GM18520 (cell line): ENCODE results near the gene OTULIN.

Source experiments
- ATAC-seq: cut with Tn5 transposase; IDR thresholded peaks from one replicate; pipeline ENCODE4 v1.9.1; 2021; ENCODE audit not compliant: unreplicated experiment

The OTULIN gene

DNA sequence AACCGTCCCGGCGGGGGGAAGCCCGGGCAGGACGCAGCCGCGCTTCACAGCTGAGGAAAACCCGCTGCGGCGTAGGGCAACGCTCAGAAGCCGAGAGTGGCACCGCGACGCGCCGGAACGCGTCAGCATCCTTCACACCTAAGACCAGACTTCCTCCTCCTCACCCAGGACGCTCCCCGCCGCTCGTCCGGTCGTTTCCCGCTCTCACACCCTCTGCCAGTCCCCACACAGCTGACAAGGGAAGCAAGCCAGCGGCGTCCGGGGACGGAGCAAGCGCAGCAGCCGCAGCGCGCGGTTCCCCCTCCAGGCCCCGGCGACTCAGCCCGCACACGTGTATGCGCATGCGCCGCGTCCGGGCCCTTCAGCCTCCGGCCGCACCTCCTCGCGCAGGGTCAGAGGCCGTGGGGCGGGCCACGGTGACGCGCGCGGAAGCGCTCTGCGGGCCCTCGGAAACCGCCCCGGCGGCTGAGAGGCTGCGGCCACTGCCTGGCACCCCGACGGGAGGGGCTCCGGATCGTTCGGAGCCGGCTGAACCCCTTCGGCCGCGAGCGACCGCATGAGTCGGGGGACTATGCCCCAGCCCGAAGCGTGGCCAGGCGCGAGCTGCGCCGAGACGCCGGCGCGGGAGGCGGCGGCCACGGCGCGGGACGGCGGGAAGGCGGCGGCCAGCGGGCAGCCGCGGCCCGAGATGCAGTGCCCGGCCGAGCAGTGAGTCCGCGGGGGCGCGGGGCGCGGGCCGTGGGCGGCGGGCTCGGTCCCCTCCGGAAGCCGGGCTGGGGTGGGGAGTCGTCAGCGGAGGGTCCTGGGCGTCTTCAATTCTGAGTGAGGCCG is at the start of gene OTULIN:
Gene OTULIN, plus strand, starts transcription at position 449 of the 831 bp plus-strand sequence. Its CDS starts 108 bp downstream, at position 557.
- peak; percentile 63 for ATAC-seq

DNA sequence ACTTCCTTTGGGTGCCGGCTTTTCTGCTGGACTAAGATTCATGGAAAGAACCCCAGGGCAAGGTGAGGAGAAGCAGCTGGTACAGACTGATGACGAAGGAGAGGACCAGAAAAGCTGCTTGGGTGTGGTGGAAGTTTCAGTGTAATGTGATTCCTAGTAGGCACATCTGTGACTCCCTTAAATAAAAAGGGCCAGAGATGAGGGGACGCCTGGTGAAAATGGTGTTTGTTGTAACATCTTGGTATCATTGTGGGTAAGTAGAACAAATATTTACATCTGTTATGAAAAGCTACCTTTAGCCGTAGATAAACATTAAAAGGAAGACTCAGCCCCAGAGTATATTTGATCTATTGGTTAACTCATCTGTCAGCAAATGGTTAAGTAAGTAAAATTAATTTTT is 49.2 kb upstream of the OTULIN start:
- ATAC-seq: no peak

DNA sequence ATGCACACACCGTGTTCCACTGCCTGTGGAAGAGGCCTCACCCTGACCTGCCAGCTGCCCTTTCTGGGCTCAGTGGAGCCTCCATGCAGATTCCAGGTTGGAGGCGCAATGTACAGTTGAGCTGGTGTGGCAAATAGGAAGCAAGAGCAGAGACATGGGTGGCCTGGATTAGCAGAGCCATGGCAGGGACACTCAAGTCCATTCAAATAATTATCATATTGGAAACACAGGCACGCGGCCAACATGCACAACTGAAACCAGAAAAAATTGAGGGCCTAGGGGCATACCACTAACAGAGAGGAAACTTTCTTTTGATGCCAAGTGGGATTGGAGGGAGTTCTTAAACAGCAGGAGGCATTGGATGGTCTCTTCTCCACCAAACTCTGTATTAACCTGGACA is 47.1 kb upstream of the OTULIN start:
- ATAC-seq: no peak

DNA sequence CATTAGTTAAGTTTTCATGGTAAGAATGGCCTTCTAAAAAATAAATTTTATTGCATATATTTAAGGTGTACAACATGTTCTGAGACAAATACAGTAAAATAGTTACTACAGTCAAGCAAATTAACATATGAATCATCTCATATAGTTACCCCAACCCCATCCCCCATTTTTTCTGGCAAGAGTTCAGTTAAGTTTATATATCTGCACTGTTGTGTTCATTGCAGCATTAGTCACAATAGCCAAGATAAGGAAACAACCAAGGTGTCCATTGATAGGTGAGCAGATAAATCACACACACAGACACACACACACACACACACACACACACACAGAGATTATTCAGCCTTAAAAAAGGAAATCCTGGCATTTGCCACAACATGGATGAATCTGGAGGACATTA is 37.2 kb upstream of the OTULIN start:
- no peak for ATAC-seq

DNA sequence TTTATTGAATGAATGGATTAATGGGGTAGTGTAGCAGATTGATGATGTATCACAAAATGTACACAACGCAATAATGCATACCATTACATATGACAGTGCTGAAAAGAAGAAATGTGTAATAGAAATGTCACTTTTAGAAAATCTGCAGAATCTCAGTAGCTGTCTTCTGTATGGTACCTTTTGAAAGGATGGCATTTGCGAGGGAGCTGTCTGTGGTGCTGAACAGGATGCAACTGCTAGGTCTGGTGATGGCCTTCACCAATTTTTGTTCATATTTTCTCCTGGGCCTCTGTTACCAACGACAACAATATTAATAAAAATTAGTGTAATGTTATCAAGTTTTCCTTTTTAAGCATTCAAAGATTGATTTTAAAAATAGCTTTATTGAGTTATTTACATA is 36.2 kb upstream of the OTULIN start:
- ATAC-seq: no peak

DNA sequence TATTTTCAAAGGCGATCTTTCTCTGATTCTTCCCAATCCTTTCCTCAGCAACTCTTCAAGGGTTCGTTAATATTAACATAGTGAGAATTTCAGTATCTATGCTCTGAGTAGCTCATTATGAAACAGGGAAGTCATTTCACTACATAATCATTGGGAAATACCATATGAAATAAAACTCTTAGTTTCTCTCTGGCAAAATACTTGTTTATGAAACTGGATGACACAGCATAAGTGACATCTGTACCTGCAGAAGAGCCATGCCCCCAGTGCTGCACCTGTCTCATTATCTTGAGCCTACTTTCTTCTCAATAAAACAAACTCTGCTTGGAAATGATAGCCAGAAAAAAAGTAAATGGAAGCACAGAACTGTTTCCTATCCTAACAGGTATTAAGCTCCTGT is 33.8 kb upstream of the OTULIN start:
- no peak for ATAC-seq

DNA sequence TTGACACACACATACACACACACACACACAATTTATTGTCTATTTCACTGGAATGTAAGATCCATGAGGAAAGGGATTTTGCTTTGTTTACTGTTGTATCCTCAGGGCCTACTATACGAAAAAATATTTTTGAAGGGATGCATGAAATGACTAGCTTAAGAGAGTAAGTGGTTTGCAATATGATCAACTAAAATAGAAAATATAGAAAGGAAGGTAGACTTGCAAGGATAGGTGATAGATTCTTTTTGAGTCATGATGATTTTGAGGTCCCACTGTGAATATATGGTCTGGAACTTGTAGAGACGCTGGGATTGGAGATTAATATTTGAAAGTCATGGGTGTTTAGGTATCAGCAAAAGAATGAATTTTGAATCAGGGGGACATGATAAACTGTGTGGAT is 28.9 kb upstream of the OTULIN start:
- no peak for ATAC-seq

DNA sequence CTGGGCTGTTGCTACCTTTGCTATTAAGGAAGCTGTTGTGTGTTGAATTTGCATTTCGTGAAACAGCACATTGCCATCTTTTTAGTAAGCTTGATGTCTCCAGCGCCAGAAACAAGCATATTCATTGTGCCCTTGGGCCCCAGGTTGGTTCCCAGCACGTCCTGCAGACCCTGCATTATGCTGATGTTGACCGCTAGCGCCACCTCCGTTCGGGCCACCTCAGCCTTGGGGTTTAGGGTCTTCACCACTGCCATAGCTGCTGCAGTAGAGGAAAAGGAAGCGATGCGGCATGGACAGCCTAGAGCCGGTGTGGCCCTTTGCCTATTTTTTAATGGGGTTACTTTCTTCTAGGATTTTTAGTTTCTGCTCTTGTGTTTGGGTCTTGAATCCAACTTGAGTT is 23.8 kb upstream of the OTULIN start:
- no peak for ATAC-seq

DNA sequence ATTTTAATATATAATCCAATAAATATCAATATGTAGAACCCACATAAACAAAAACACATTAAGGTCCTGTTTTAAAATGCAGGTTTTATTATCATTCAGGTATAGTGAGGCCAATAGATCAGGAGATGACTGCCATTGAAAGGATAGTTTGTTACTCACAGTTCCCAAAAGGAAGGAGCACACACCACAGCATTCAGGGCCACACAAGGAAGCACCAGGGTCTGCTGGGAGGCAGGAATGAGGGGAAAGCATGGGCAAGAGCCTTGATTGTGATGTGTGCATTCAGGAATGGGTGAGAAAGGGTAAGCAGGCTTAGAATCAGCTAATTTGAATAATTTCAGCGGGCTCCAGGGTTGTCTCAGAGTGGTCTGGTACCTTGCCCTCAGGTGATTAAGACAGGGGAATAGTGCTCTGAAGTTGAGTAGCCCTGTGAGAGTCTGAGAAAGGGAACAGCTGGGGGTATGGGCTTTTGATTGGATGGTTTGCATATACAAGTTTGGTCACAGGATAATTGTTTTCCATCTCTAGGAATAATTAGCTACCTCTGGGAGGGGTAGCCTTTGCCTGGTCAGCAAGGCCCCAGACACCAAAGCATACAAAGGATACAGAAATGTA is 19.8 kb upstream of the OTULIN start:
- ATAC-seq: no peak

DNA sequence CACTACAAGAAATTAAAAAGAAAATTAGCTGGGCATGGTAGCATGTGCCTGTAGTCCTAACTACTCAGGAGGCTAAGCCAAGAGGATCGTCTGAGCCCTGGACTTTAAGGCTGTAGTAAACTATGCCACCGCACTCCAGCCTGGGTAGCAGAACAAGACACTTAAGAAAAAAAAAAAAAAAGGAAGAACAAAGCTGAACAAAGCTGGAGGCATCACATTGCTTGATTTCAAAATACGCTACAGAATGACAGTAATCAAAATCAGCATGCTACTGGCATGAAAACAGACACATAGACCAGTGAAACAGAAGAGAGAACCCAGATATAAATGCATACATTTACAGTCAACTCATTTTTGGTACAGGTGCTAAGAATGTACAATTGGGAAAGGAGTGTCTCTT is 14.5 kb upstream of the OTULIN start:
- no peak for ATAC-seq

DNA sequence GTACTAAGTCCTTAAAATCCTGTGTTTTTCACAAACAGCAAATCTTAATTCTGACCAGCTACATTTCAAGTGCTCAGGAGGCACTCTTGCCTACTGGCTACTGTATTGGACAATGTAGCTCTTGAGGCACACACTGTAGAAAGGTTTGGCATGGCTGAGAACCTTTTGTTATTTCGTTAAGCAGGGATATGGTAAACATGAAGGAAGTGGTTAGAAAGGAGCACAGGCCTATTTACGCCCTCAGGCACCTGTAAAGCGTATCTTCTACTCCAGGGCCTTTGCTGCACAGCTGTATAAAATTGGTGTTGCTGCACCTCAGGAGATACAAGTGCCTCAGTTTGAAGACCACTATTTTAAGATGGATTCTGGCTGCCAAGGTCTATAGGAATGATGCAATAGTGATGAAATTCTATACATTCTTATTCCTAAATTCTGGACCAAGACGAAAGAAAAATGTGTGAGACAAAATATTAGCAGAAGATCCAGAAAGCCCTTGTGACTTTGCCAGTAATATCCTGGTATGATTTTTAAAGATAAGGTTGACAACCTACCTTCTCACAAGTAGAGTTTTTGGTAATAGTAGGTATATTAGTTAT is 9.3 kb upstream of the OTULIN start:
- no peak for ATAC-seq

DNA sequence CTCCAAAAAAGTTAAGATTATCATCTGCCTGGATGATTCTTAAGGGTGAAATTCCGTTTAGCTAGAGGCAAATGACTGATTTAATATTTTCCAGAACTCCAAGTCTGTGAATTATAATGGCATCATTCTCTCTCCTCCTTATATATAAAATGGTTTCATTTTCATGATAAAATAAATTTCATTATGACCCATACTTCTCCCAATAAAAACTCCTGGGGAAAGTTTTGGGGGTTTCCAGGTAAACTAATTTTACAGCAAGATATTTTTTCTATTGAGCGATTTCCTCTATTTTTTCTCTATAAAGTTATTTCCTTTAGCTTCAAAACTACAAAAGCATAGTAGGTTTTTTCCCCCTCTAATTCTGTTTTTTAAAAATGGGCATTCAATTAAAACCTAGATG is 7.6 kb upstream of the OTULIN start:
- ATAC-seq: no peak

DNA sequence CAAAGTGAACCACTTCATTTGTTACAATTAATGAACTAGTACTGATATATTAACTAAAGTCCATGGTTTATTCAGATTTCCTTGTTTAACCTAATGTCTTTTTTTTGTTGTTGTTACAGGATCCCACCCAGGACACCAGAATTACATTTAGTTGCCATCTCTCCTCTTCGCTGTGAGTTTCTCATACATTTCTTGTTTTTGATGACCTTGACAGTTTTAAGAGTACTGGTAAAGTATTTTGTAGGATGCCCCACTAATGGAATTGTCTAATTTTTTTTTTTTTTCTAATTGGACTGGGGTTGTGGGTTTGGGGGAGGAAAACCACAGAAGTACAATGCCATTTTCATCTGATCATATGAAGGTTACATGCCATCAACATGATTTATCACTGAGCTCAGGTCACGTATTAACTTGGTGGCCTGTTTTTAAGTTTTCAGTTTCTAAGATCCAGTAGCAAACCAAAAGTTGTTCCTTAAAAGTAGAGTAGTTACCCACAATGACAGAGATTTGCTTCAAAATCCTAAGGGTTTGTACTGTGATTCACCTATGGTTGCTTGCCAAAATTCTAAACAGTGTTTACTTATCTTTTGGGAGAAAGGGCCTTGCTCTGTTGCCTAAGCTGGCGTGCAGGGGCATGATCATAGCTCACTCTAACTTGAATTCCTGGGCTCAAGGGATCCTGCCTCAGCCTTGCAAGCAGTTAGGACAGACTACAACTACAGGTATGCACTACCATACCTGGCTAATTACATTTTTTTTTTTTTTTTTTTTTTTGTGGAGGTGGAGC is 4.5 kb upstream of the OTULIN start:
- no peak for ATAC-seq

DNA sequence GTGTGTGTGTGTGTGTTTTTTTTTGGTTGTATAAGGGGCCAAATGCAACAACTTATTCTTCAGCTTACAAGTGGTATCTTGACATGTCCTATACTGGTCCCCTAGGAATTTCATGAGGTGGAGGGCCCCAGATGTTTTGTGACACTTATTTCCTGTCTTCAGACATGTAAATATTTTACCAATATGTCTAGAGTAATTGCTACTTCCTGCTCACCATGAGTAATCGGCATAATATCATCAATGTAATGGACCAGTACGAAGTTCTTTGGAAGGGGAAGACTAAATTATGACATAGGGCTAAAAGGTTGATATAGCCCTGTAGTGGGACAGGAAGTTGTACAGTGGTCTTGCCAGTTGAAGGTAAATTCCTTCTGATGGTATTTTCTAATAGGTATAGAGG is 3.7 kb upstream of the OTULIN start:
- ATAC-seq: no peak

DNA sequence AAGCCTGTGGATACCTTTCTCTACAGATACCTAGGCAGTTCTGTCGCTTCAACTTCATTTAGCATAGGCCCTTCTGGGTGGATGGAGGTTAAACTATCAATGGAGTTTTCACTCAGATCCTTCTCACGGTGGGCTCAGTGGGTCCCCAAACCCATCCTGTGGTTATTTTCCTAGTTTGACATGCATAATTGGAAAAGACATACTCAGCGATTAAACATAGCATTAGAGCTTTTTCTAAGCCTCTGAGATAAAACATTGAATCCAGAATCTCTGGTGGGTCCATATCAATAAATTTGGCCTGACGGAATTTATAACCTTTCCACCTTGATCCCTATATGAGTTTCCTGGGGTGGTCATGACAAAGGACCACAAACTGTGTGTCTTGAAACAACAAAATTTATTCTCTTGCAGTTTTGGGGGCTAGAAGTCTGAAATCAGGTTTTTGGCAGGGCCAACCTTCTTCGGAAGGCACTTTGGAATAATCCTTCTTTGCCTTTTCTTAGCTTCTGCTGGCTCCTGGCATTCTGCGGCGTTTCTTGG is 1.7 kb upstream of the OTULIN start:
- no peak for ATAC-seq

DNA sequence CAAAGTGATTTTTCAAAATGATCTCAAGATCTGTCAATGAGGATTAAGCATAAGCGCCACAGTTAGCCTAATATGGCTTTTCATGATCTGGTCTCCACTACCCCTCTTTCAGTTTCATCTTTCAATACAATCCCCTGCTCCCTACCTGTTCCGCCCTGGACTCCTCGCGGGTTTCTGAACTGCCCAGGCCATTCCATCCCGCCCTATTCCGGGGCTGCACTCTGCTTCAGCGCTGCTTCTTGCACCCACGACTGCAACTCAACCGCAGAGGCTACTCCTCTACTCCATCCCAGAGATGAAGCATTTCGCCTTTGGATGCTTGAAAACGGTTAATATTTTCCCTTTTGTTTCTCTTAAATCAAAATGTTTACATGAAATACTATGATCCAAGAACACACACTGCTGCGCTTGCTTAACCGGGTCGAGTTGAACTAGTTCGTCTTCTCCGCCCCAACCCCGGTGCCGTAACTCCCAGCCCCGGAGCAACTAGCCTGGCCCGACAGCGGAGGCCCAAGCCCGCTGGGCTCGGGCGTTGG is 716 bp upstream of the OTULIN start:
- no peak for ATAC-seq

DNA sequence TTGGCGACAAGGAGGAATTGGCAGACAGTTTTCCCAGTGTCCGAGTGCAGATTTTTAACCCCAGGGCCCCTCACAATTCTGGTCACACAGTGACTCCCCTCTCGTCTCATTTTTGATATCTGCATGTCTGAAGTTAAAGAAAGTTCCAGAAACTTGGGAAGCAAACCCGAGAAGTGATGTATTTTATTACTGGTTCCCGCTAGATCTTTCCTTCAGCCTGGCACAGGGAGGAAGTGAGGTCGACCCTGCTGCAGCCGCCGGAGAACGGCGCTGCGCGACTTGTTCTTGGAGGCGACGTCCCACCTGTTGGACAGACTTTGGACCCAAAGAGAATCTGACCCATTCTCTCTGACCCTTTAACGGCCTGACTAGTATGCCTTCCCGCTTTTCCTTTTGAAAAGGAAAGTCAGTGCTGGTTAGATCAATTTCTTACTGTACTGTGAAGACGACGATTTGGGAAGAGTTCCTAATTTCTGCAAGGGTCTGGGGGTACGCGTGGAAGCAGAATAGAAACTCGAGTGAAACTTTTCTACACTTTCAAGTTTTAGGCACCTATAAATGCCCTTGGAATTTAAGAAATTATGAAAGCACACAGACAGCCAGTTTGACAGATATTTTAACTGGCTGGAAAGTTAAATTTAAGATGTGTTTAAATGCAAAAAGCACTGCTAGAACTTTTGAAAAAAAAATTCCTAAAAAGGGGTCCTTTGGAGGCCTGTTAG is 744 bp downstream of the OTULIN start:
- no peak for ATAC-seq

DNA sequence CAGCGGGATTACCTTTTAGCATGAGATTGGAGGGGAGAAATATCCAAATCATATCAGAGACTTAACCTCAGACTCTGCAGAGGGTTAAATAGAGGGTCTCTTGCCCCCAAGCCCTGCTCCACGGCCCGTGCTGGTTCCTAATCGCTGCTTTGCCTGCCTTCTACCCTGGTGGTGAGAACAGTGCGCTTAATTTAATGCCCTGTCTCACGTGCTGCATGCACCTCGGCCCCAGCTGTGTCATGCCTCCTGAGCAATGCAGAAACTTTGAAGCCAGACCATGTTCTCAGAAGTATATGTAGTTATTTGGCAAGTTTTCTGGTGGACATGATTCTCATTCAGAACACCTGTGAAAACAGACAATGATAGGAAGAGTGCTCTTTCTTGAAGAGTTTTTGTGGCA is 1.4 kb downstream of the OTULIN start:
- no peak for ATAC-seq

DNA sequence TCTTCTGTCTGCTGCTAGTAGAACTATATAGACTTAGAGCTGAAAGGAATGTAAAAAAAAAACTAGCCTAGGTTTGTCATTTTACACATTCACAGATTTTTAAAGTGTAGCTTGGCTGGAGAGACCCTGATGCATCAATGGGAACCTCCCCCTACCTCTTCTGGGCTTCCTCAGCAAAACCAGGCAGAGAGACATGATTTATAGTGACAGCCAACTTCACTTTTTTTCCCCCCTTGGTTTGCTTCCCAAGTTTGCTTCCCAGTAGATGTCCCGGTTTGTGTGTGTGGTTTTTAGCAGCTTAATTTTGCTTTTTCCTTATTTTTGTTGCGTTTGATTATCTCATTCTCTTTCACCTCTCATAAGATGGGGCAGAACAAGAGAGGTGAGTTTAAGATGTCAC is 1.8 kb downstream of the OTULIN start:
- no peak for ATAC-seq

DNA sequence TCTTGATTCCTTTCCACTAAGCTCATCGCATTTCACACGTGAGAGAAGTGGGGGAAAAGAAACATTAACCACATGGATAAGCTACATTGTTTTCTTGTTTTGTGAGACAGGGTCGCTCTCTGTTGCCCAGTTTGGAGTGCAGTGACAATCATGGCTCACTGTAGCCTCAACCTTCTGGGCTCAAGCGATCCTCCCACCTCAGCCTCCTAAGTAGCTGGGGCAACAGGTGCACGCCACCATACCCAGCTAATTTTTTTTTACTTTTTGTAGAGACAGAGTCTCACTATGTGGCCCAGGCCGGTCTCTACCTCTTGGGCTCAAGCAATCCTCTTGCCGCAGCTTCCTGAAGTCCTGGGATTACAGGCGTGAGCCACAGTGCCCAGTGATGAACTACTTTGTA is 2.8 kb downstream of the OTULIN start:
- no peak for ATAC-seq
